Lower leg skin (tissue), 3 donors: ENCODE measurements around the gene FER1L5.

Source experiments
- CTCF ChIP-seq, 3 donors: fragments of 450-650 bp; IDR thresholded peaks; one replicate each; pipeline ENCODE4 v1.5.1; 2016; ENCODE audit warnings: antibody characterized with exemption in 3 of 3, mild to moderate bottlenecking in 3 of 3, moderate library complexity in 2 of 3
- POLR2A ChIP-seq, 2 donors: fragments of 450-650 bp; IDR thresholded peaks; one replicate each; pipeline ENCODE4 v1.6.1; 2016 to 2017; ENCODE audit warnings: antibody characterized with exemption in 2 of 2, mild to moderate bottlenecking in 1 of 2, moderate library complexity in 1 of 2

- TF ChIP-seq CTCF (IDR thresholded peaks at IDR 0.05) (no peak), POLR2A (IDR thresholded peaks at IDR 0.05) (no peak)
These were observed 19.4 kb upstream of the FER1L5 start for GRCh38 chr2:96623116-96623515.
